HG02943 (cell line): ENCODE data around the gene WFDC8.
"Not testable (repeated sequence)": the region's sequence is repeated elsewhere in the genome, so short reads cannot be mapped to it uniquely, and the experiment has no call there.

Experiments used
- ATAC-seq: cut with Tn5 transposase; IDR thresholded peaks from one replicate; pipeline ENCODE4 v1.9.1; 2021; ENCODE audit warnings: mild to moderate bottlenecking, low read depth, moderate library complexity; ENCODE audit not compliant: unreplicated experiment

The WFDC8 gene

GRCh38 chr20:45579184-45579583, at the start of gene WFDC8:
TSS of gene WFDC8 (minus strand) at chr20:45579284. CDS start at chr20:45579247, 37 bp downstream.
- ATAC-seq, result no peak

- ATAC-seq, result no peak
Observed at GRCh38 chr20:45626540-45626939, 47.5 kb upstream of the WFDC8 start.

GRCh38 chr20:45621593-45621992, 42.5 kb upstream of the WFDC8 start:
- ATAC-seq, result no peak

GRCh38 chr20:45617591-45617990, 38.5 kb upstream of the WFDC8 start:
- ATAC-seq, result no peak

GRCh38 chr20:45612314-45612713, 33.2 kb upstream of the WFDC8 start:
- ATAC-seq, result no peak

- ATAC-seq, result no peak
Observed at GRCh38 chr20:45611054-45611453, 32.0 kb upstream of the WFDC8 start.

- no peak for ATAC-seq
Observed at GRCh38 chr20:45607810-45608209, 28.7 kb upstream of the WFDC8 start.

GRCh38 chr20:45595235-45595634, 16.2 kb upstream of the WFDC8 start:
- ATAC-seq, result no peak

- ATAC-seq, result no peak
Observed at GRCh38 chr20:45593498-45593897, 14.4 kb upstream of the WFDC8 start.

- no peak for ATAC-seq
Observed at GRCh38 chr20:45592574-45593189, 13.6 kb upstream of the WFDC8 start.

GRCh38 chr20:45589725-45590124, 10.6 kb upstream of the WFDC8 start:
- ATAC-seq, result no peak

- ATAC-seq, result no peak
Observed at GRCh38 chr20:45588800-45589199, 9.7 kb upstream of the WFDC8 start.

- ATAC-seq, result not testable (repeated sequence)
Observed at GRCh38 chr20:45585986-45586385, 6.9 kb upstream of the WFDC8 start.

GRCh38 chr20:45584294-45584693, 5.2 kb upstream of the WFDC8 start:
- not testable (repeated sequence) for ATAC-seq

- ATAC-seq, result no peak
Observed at GRCh38 chr20:45583502-45583901, 4.4 kb upstream of the WFDC8 start.

GRCh38 chr20:45581702-45582101, 2.6 kb upstream of the WFDC8 start:
- ATAC-seq, result no peak

GRCh38 chr20:45578231-45578630, 853 bp downstream of the WFDC8 start:
- ATAC-seq, result no peak

GRCh38 chr20:45576995-45577394, 2.1 kb downstream of the WFDC8 start:
- ATAC-seq, result no peak

- ATAC-seq, result no peak
Observed at GRCh38 chr20:45575931-45576330, 3.2 kb downstream of the WFDC8 start.

- ATAC-seq, result not testable (repeated sequence)
Observed at GRCh38 chr20:45569650-45570049, 9.4 kb downstream of the WFDC8 start.

- ATAC-seq, result no peak
Observed at GRCh38 chr20:45564760-45565276, 14.3 kb downstream of the WFDC8 start.

GRCh38 chr20:45555198-45555597, 23.9 kb downstream of the WFDC8 start:
- no peak for ATAC-seq

GRCh38 chr20:45552456-45552855, 26.6 kb downstream of the WFDC8 start:
- ATAC-seq, result no peak
